Fibroblast of villous mesenchyme (primary cell): ENCODE measurements around the gene SLC22A16. TPM values are rescaled to one million over a fixed set of nuclear protein-coding genes. Genes with fewer than 3 reads are reported as not detected.

Experiments
- DNase-seq: peaks from one replicate; pipeline ENCODE4 v3.0.0-alpha.2; 2010; ENCODE audit warnings: low read depth
- H3K4me3 ChIP-seq: 2 replicates; pipeline ENCODE4 v1.5.1; 2011; ENCODE audit warnings: low read depth, mild to moderate bottlenecking, low read length
- total RNA-seq: library from RNA; depleted of rRNA; stranded (reverse); fragments of >200 nt; gene quantifications from 2 replicates; pipeline ENCODE4 v1.2.3, GENCODE V29; 2012
- TF ChIP-seq, protein P1 (sequence below): IDR thresholded peaks from 2 replicates; pipeline ENCODE4 v1.5.1; 2012; ENCODE audit warnings: low read depth, mild to moderate bottlenecking, low read length; ENCODE audit not compliant: insufficient read depth

The SLC22A16 gene
- total RNA-seq, 1 donor = not detected

DNA sequence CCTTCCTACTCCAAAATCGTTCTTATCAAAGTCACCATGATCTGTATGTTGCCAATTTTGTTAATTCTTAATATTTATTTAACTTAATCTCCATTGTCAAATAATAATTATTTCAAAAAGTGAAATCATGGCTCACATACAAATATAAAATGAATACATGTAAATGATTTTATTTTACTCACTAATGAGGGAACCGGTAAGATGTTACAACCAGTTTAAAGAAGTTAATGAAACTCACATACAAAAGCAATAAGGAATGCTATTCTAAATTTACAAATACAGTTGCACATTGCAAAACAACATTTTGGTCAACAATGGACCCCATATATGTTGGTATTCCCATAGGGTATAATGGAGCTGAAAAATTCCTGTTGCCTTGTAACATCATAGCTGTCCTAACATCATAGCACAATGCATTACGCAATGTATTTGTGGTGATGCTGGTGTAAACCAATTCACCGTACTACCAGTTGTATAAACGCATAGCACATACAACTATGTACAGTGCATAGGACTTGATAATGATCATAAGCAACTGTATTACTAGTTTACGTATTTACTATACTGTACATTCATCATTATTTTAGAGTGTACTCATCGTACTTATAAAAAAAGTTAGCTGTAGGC lies 6.5 kb upstream of the SLC22A16 start:
- H3K4me3 ChIP-seq = no peak overlapping the region
- TF ChIP-seq, protein P1, sequence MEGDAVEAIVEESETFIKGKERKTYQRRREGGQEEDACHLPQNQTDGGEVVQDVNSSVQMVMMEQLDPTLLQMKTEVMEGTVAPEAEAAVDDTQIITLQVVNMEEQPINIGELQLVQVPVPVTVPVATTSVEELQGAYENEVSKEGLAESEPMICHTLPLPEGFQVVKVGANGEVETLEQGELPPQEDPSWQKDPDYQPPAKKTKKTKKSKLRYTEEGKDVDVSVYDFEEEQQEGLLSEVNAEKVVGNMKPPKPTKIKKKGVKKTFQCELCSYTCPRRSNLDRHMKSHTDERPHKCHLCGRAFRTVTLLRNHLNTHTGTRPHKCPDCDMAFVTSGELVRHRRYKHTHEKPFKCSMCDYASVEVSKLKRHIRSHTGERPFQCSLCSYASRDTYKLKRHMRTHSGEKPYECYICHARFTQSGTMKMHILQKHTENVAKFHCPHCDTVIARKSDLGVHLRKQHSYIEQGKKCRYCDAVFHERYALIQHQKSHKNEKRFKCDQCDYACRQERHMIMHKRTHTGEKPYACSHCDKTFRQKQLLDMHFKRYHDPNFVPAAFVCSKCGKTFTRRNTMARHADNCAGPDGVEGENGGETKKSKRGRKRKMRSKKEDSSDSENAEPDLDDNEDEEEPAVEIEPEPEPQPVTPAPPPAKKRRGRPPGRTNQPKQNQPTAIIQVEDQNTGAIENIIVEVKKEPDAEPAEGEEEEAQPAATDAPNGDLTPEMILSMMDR = no peak
- no peak for DNase-seq

DNA sequence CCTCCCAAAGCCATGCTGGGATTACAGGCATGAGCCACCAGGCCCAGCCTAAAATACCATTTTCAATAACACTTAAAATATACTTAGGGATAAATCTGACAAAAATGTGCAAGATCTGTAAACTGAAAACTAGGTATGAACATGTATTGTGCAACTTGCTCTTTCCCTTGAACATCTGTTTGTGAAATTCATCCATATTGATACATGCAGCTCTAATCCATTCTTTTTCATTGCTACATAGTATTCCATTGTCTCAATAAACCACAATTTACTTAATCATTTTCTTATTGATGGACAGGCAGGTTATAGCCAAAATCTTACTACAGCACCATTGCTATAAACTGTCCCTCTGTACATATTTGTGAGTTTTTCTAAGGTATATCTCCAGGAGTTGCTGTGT lies 4.7 kb upstream of the SLC22A16 start:
- no peak for DNase-seq
- TF ChIP-seq, protein P1 = no peak
- H3K4me3 ChIP-seq = no peak overlapping the region

DNA sequence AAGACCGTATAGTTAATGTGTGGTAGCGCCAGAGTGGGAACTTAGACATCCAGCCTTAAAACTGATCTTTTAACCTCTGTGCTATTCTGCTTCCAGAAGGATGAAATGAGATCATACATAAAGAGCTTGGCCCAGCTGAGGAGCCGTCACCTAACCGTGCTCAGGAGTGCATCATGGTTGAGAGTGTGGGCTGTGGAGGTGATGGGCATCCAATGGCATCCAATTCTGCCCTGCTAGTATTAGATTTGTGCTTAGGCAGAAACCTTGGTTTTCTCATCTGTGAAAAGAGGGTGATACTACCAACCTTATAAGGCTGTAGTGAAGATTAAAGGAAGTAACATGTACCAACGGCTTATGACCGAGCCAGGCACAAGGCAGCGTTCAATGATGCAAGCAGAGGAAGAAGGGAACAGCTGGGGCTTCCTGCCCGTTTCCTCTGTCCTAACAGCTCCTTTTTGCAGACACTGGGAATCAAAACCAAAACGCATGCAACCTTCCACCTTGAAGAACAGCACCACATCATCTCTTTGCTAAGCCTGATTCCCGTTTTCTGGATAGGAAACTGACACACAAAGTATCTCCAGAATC lies 1.3 kb downstream of the SLC22A16 start:
- DNase-seq = no peak
- TF ChIP-seq, protein P1 = no peak
- H3K4me3 ChIP-seq = no peak overlapping the region

GRCh38 chr6:110474500-110474899 lies 1.9 kb downstream of the SLC22A16 start:
- no peak overlapping the region for H3K4me3 ChIP-seq
- no peak for DNase-seq
- TF ChIP-seq, protein P1 = no peak

DNA sequence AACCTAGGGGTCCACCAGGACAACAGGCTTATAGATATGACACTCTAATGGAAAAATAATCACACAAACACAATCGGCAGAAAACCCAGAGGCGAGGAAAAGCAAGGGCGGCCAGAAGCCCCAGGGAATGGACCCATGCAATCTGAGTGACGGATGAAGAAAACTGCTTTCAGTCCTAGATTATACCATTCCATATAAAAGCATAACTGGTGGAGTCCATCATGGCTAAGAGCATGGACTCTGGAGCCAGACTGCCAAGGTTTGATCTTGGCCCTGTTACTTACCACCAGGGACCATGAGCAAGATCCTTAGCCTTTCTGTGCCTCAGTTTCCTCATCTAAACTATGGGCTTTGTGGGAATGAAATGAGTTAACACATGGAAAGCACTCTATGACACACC lies 3.7 kb downstream of the SLC22A16 start:
- no peak for DNase-seq
- H3K4me3 ChIP-seq = no peak overlapping the region
- TF ChIP-seq, protein P1 = no peak

GRCh38 chr6:110471726-110472365 lies 4.6 kb downstream of the SLC22A16 start:
- no peak overlapping the region for H3K4me3 ChIP-seq
- DNase-seq = no peak
- TF ChIP-seq, protein P1 = no peak
